SHP77 treated with DMSO at 0.1 percent for 48 hours (cell line): ENCODE results near the gene LRMDA.

Experiments
- DNase-seq: peaks from one replicate; lab custom pipeline; 2025; lab: John Stamatoyannopoulos, UW

LRMDA gene

DNA sequence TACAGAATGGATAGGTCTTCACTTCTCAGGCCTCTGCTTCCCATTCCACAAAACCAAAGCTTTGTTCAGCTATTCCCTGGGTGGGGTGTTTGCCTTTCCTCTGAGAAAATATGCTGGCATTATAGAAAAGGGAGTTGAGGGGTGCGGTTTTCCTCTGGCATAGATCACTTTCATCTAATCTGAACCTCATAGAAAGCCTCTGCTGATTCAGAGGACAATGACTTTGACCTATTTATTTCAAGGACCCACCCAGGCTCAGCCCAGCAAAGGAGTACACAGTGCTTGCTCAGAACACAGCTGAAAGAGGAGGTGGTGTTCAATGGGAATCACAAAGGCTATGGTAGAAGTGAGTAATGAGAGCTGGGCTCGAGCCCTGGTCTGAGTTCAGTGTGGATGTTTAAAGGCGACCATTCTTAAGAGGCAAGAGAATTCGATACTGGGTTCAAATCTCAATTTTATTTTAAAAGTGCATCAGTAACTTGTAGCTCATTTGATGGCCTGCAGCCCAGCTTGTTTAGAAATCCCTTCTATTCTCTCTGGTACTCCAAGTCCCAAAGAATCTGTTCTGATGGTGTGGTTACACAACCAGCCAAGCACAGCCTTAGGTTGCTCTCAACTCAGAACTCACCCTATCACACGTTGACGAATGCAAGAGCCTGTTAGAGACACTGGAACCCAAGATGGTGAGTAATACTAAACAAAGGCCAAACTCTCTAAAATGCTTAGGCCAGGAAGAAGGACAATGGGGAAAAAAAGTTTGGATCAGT, 1012.8 kb downstream of the LRMDA start:
- no peak for DNase-seq

GRCh38 chr10:76447578-76447977, 1016.2 kb downstream of the LRMDA start:
- DNase-seq = no peak

- DNase-seq = no peak
Measured at GRCh38 chr10:76451911-76452310, 1020.5 kb downstream of the LRMDA start.

DNA sequence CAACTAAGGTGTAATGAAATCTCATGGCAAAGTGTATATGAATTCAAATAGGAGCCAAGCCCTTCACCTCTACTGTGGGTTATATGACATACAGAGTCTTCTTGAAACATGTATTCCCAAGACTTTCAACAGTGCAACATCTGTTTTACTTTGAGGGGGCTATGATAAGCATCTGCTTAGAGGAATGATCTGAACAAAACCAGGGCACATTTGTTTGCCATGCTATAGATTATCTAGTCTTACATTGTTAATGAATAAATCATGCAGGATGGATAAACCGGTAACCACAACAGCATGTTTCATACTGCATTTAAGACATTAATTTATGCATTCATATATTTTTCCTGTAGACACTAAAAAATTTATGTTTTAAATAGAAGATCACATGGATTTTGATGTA, 1021.9 kb downstream of the LRMDA start:
- DNase-seq = no peak

- no peak for DNase-seq
Measured at GRCh38 chr10:76453997-76454396, 1022.6 kb downstream of the LRMDA start.

DNA sequence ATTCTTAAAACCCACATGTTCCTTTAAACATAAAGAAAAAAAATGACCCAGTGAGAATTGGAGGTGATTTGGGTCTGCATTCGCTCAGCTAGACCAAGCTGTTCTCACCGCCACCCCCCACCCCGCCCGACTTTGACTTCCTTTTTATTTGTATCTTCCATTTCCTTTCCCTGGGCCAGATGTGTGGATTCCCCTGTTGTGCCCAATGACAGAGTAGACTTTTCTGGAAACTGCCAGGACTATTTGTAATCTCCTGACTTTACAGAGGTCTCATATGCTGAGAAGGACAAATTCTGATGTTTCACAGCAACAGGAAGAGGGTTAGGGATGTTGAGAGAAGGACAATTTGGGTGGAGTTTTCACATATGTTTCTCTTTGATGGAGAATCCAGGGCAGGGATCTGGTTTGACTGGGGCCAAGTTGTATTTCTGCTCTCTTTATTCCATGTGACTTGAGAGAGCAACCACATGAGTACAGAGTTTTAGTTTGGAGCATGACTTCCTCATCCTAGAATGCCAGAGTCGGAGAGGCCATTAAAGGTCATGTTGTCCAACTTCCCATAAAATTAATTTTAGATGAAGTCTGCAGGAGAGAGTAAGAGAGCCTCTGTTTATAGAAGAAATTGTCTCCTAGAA, 1023.2 kb downstream of the LRMDA start:
- no peak for DNase-seq

- no peak for DNase-seq
Measured at GRCh38 chr10:76456197-76456596, 1024.8 kb downstream of the LRMDA start.

DNA sequence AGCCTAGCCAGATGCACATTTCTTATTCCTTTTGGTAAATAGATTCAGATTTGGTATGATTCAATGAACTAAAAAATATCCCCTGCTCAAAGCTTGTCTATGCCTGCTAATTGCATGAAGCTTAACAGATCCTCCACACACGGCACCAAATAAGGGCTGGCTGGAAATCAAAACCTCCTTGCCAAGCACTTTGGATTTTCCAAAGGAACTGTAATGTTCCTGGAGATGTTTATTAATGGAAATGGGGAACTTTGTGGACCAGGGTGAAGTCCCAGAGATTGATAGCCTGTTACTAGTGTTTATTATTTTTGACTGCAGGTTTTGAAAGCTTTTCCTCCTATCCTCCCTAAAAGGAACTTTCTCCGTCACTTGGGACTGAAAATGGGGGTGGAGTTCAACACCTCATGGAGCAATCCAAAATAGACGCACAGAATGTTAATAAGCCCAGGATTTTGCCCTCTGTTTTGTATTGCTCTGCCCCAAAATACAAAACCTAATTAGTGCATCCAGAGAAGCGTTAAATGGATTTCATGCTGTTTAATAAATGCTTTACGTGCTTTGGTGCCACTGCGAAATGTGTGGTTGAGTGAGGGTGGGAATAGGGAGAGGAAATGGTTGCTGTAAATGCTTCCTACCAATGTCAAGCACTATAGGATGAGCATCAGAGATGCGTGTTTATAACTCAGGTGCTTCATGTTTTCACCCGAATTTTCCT, 1027.7 kb downstream of the LRMDA start:
- no peak for DNase-seq

- DNase-seq = no peak
Measured at GRCh38 chr10:76461024-76461423, 1029.6 kb downstream of the LRMDA start.

DNA sequence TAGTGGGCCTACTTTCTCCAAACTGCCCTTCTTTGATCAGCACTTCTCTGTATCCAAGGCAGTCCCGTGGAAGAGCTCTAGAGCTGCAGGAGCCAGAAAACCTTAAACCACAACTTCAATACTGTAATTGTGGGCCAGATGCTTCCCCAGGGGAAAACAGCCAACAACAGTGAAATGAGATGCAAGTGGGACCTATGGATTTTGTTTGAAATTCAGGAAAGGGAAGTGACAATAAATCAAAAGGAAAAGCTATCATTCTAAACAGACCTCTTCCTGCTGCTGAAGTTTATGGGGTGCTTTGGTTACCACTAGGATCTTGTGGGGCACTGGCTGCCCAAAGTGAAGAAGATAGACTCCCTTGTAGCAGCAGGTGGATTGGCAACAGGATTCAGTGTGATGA, 1031.7 kb downstream of the LRMDA start:
- no peak for DNase-seq

- DNase-seq = no peak
Measured at GRCh38 chr10:76466836-76467503, 1035.5 kb downstream of the LRMDA start.

DNA sequence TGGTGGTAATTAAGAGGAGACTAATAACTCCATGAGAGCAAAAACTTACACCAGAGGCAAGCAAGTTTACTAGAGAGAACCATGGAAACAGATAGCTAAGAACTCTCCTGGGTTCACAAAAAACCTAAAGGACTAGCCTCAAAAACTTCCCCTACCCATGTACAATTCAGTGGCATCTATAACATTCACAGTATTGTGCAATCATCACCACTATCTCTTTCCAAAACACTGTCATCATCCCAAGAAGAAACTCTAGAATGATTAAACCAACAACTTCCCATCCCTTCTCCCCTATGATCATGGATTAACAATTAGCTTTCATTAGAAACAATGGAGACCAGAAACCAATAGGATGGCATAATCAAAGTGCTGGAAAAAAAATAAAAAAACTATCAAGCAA, 1038.3 kb downstream of the LRMDA start:
- no peak for DNase-seq

DNA sequence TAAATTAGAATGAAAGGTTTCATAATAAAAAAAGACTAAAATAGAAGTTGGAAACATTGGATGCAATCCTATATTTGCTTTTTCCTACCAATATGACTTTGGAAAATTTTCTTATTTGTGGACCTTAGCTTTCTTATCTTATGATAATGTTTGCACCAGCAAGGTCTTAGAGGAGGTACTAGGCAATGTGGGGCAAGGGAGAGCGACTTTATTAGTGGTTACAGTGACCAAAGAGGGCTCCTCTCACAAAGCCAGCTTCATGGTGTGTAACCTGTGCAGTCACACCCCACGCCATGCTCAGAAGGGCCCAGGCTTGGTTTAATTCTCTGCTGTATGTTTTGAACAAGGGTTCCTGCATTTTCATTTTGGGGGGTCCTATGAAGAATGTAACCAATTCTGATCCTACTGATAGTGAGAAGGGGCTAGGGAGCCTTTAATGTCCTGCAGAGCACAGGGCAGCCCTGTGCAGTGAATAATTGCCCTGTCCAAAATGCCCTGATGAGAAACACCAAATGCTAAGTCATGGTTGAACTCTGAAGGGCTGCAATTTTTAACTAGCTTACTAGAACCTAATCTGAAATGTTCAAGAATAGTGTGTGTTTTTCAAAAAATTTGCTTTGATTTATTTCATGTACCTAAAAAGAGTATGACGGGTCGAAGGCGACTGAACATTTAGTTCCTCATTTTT, 1047.8 kb downstream of the LRMDA start:
- no peak for DNase-seq

- DNase-seq = no peak
Measured at GRCh38 chr10:76481178-76481577, 1049.8 kb downstream of the LRMDA start.

- no peak for DNase-seq
Measured at GRCh38 chr10:76487582-76487981, 1056.2 kb downstream of the LRMDA start.

GRCh38 chr10:76488602-76489001, 1057.2 kb downstream of the LRMDA start:
- DNase-seq = no peak

DNA sequence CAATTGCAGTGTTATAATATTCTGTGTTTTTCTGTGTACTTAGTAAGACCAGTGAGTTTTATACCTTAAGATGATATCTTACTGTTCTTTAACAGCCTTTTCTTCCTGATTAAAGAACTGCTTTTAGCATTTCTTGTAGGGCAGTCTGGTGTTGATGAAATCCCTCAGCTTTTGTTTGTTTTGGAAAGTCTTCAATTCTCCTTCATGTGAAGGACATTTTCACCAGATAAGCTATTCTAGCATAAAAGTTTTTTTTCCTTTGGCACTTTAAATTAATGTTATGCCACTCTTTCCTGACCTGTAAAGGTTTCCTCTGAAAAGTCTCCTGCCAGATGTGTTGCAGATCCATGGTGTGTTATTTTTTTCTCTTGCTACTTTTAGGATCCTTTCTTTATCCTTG, 1059.8 kb downstream of the LRMDA start:
- no peak for DNase-seq

DNA sequence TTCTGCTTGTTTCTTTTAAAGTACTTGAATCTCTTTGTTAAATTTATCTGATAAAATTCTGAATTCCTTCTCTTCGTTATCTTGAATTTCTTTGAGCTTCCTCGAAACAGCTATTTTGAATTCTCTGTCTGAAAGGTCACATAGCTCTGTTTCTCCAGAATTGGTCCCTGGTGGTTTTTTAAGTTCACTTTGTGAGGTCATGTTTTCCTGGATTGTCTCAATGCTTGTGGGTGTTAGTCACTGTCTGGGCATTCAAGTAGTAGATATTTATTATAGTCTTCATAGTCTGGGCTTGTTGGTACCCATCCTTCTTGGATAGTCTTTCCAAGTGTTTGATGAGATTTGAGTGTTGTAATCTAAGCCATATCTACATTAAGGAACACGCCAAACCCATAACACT, 1060.6 kb downstream of the LRMDA start:
- DNase-seq = no peak

GRCh38 chr10:76492678-76493472, 1061.5 kb downstream of the LRMDA start:
- DNase-seq = no peak

- no peak for DNase-seq
Measured at GRCh38 chr10:76497666-76498065, 1066.2 kb downstream of the LRMDA start.

DNA sequence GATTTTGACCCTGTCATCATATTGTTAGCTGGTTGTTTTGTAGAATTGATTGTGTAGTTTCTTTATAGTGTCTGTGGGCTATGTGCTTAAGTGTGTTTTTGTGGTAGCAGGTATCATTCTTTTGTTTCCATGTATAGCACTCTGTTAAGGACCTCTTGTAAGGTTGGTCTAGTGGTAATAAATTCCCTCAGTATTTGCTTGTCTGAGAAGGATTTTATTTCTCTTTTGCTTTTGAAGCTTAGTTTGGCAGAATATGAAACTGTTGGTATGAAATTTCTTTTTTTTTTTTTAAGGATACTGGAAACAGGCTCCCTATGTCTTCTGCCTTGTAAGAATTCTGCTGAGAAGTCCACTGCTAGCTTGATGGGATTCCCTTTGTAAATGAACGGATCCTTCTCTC, 1073.4 kb downstream of the LRMDA start:
- DNase-seq = no peak
